ENCODE results near the gene TMEM185B. TPM values are rescaled to one million over a fixed set of nuclear protein-coding genes. Genes with fewer than 3 reads are reported as not detected.

Gene TMEM185B
- total RNA-seq, 1 donor from 2014 or later: 27.8 TPM

DNA sequence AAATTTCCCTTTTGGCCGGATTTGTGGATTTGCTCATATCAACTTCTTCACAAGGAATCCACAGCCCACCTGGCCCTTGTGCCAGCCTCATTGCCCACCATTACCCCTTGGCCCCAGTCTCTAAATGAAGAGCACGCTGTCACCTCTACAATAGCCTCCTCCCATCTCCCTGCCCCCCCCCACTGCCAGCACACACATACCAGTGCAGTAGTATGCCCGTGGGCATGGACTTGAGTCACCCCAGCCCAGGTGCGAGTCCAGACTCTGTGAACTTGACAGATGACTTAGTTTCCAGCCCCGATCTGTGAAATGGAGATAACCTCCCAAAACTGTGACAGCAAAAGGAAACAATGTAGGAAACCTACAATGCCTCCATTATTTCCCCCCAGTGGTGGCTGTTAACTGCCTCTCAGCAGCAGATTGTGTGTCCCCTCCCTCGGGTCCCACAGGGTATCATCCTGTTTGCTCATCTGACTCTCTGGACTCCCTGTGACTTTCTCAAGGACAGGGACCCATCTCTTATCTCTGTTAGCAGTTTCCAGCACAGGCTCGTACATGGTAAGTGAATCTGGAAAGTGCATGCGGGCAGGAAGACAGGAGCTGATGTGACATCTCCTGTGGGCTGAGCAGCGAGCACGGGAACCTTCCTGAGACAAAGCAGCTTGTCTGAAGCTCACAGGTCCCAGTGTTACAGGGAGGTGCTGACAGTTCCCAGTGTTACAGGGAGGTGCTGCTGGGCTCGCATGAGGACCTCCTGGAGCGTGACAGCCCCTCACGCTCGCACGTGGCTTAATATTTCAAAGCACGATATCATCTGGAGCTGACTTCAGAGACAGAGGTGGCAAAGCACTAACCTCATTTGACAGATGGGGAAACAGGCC, 4.2 kb upstream of the TMEM185B start:
- no peak for DNase-seq (ENCODE audit: low spot score in 2 of 2, unreplicated experiment in 2 of 2)
- Mint-ChIP-seq H3K36me3 (peaks cover under 1% of the 10 kb centered on the region), H3K4me3 (no peak overlapping the region), H3K27ac (no peak overlapping the region), H3K4me1 (peaks cover 19% of the 10 kb centered on the region), H3K9me3 (no peaks in the 10 kb centered on the region), H3K27me3 (ENCODE audit: low read depth) (peaks cover 33% of the 10 kb centered on the region)
- no peak for TF ChIP-seq CTCF (IDR thresholded peaks at IDR 0.05; ENCODE audit: unreplicated experiment)

- no peak for TF ChIP-seq CTCF (IDR thresholded peaks at IDR 0.05; ENCODE audit: unreplicated experiment)
- Mint-ChIP-seq H3K4me1 (peaks cover 24% of the 10 kb centered on the region), H3K27me3 (ENCODE audit: low read depth) (peaks cover 33% of the 10 kb centered on the region), H3K4me3 (no peak overlapping the region), H3K36me3 (peaks cover 9% of the 10 kb centered on the region), H3K27ac (no peak overlapping the region), H3K9me3 (no peaks in the 10 kb centered on the region)
- DNase-seq (ENCODE audit: low spot score in 2 of 2, unreplicated experiment in 2 of 2): no peak
Observed at GRCh38 chr2:120226316-120226715, 3.1 kb upstream of the TMEM185B start.

DNA sequence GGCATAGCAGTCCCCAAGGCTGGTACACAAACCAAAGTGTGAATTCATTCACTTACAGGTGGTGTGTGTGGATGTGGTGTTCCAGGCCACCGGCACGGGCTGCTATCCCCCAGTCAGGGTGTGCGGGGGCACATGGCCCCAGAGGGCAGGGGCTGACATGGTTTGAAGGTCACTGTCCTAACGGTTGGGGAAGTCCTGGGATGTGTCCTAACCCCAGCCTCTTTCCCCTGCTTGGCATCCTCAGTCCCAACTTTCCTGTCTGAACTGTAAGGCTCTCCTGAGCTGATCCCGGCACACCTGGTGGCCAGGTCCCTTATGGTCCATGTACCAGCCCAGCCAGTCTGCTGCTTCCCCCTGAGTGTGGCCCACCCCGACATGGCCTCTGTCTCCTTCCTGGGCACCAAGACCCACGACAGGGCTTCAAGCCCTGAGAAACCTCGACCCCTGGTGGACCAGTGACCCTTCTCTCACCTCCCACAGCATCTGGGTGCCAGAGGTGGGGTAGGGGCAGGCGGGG, 2.4 kb upstream of the TMEM185B start:
- no peak overlapping the region for H3K4me3 Mint-ChIP-seq
- no peak overlapping the region for H3K27ac Mint-ChIP-seq
- H3K36me3 Mint-ChIP-seq: peaks cover 16% of the 10 kb centered on the region
- peaks cover 33% of the 10 kb centered on the region for H3K27me3 Mint-ChIP-seq (ENCODE audit: low read depth)
- TF ChIP-seq CTCF (IDR thresholded peaks at IDR 0.05; ENCODE audit: unreplicated experiment): no peak
- no peak for DNase-seq (ENCODE audit: low spot score in 2 of 2, unreplicated experiment in 2 of 2)
- no peaks in the 10 kb centered on the region for H3K9me3 Mint-ChIP-seq
- peaks cover 30% of the 10 kb centered on the region for H3K4me1 Mint-ChIP-seq

DNA sequence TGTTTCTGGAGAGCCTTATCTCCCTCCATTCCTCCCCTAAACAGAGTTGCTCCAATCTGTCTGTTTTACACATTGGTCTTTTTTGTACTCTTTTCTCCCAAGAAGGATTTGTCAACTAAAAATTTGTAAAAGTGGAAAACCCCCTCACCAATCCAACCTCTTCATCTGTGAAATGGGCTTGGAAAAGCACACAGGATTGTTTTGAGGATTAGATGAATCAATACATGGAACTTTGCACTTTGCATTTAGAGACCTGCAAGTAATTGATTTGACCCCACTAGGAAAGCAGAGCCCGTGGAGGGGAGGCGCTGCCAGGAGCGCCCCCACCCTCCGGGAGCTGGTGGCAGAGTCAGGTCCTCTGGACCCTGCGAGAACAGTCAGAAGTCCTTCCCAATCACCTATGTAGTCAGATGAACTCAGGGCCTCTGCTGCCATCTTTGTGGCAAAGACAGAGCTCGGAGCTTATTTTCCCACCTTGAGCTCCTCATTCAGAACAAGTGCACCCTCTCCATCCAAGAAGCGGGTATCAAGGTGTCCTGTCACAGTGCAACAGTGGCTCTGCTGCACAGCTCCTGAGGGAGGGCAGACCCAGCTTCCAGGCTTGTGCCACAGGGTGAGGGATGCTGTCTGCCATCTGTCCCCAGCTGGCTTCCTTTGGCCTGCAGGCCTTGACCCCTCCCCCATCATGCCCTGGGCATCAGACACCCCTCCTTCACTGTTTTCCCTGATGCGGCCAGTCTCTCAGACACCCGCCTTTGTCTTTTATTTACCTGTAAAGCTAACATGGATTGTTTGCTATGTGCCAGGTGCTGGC, 1.7 kb upstream of the TMEM185B start:
- Mint-ChIP-seq H3K27ac (no peak overlapping the region), H3K27me3 (ENCODE audit: low read depth) (peaks cover 33% of the 10 kb centered on the region), H3K4me1 (peaks cover 31% of the 10 kb centered on the region), H3K4me3 (peak overlapping the region; percentile 68), H3K9me3 (no peaks in the 10 kb centered on the region), H3K36me3 (peaks cover 22% of the 10 kb centered on the region)
- DNase-seq (ENCODE audit: low spot score in 2 of 2, unreplicated experiment in 2 of 2): no peak
- TF ChIP-seq CTCF (IDR thresholded peaks at IDR 0.05; ENCODE audit: unreplicated experiment): no peak

- H3K27me3 Mint-ChIP-seq (ENCODE audit: low read depth): peaks cover 32% of the 10 kb centered on the region
- no peaks in the 10 kb centered on the region for H3K9me3 Mint-ChIP-seq
- H3K4me1 Mint-ChIP-seq: peaks cover 29% of the 10 kb centered on the region
- TF ChIP-seq CTCF (IDR thresholded peaks at IDR 0.05; ENCODE audit: unreplicated experiment): no peak
- peaks cover 25% of the 10 kb centered on the region for H3K36me3 Mint-ChIP-seq
- peak overlapping the region; percentile 43 for H3K27ac Mint-ChIP-seq
- DNase-seq (ENCODE audit: low spot score in 2 of 2, unreplicated experiment in 2 of 2): no peak
- peak overlapping the region; percentile 68 for H3K4me3 Mint-ChIP-seq
Observed at GRCh38 chr2:120224256-120224655, 1.1 kb upstream of the TMEM185B start.

Data from mesothelial cell of epicardium (in vitro differentiated cells).